Middle frontal gyrus (tissue), 1 donor: ENCODE measurements around the gene NGFR.

ENCODE experiments used
- DNase-seq: peaks from one replicate; pipeline ENCODE4 v3.0.0-alpha.2; 2015; ENCODE audit warnings: low spot score; ENCODE audit errors: extremely low spot score

NGFR gene

GRCh38 chr17:49469831-49470810 lies 25.0 kb upstream of the NGFR start:
- no peak for DNase-seq

DNA sequence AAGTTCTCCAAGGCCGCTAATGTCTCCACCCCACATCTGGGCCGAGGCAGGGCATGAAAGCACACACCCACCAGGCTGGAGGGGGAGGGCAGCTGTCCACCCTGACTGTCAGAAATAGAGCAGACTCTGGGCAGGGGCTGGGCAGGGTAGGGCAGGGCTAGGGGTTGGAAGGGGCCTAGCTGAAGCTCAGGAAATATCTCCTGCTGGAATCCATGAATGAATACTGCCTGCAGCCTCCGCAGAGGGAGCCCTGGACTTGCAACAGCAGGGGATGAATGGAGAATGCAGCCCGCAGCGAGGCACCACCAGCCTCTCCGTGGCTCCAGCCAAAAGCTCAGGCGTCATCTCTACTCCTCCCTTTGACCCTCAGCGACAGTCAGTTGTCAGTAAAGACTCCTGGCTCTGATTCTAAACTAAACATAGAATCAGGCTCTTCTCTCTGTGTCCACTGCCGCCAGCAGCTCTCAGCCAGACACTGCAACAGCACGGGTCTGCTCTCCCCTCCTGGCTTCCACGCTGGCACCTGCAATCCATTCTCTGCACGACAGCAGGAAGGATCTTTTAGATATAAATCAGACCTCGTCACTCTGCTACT lies 23.9 kb upstream of the NGFR start:
- DNase-seq = peak; percentile 8

DNA sequence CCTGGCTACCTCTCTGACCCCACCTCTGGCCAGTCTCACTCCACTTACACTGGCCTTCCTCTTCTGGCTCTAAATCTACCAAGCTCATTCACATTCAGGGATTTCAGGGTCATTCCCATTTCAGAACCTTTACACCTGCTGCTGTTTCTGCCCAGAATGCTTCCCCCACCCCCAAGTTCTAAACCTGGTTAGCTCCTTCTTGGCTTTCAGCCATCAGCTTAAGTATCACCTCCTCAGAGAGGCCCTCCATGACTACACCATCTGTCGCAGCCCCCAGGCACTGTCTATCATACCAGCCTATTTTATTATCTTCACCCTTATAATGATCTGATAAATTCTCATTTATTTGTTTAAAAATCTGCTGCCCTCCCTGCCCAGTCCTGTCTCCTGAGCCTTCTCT lies 23.3 kb upstream of the NGFR start:
- no peak for DNase-seq

DNA sequence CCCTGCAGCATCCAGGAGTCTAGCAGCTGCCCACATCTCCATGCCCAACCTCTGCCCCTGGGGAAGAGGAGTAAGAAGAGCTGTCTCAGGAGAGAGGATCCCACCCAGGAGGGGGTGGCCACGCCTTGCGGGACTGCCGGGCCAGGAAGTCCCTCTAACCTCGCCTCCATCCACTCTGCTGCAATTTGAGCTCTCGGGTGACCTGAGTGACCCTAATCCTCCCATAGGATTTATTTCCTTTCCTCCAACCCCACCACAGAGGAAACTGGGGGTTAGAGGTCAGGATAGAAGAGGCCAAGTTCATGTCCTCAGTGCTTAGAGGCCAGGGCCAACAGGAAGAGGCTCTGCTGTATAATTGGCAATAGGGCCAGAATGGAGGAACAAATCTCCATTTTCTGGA lies 22.6 kb upstream of the NGFR start:
- no peak for DNase-seq

GRCh38 chr17:49473900-49474751 lies 21.0 kb upstream of the NGFR start:
- DNase-seq = no peak

DNA sequence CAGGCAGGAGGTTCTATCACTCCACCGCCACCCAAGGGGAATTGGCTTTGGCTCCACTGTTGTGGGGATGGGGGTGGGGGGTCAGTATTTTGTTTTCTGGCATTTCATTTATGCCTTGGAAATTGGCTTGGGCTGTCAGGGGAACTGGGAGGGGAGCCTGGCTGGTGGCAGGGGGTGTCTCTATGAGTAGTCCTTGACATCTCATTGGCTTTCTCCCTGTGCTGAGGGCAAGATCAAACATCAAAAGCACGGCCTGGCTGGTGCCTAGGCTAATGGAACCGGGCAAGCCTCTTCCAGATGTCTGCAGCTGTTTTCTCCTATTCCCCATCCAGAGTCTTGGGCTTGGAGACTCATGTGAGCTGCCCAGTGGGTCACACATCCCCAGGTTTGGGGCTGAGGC lies 17.4 kb upstream of the NGFR start:
- no peak for DNase-seq

DNA sequence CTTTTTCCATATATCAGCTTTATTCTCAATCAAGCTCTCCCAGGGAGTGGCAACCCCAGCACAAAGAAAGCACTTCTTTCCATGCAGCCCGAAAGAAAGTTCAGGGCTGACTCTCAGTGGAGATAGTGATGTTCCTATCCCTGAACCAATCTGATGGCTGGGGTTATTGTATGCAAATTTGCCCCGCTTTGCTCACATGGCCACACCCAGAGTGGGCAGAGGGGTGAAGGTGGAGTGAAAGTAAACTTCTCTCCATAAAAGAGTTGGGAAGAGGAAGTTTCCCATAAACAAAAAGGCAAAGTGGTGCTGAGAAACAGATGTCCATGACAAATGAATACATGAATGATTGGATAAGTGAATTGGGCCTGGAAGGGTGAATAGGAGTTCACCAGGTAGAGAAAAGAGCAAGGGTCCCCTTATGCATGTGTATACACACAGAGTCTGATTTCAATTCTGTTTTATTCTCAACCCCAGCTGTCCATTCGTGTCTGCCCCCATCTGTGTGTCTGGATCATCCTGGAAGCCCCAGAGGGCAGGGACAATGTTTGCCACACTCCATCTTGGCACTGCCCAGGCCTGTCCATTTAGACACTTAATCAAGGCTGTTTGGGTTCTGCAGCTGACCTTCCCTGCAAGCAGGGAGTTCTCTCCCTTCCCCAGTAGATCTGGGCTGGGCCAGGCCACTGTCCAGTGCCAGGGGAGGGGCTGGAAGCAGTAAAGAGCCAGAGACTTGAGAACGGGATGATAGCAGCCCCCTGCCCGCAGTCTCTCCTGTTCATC lies 14.1 kb upstream of the NGFR start:
- no peak for DNase-seq

DNA sequence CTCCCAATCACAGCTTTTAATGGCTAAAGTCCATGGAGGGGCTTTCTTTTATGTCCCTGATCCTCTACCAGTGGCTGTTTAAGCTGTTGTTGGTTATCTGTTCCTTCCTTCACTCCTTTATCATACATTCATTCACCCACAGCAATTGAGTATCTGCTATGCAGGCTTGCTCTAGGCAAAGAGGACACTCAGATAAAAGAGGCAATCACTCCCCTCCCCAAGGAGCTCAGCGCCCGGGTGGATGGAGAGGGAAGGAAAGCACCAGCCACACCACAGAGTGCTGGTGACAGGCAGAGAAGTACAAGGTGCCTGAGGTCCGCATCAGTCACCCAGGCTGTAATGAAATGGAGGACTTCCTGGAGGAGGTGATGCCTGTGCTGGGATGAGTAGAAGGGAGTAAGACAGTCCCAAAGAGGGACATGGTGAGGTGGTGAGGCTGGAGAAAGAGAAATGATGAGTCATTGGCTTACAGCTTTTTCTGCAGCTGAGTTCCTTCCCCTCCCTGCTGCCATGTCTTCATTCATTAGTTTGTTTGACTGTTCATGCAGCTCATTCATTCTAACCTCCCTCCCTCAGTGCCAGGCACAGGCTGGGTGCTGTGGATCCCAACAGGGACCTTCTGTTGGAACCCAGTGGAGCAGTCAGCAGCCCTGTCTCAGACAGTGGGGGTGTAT lies 12.8 kb upstream of the NGFR start:
- no peak for DNase-seq

DNA sequence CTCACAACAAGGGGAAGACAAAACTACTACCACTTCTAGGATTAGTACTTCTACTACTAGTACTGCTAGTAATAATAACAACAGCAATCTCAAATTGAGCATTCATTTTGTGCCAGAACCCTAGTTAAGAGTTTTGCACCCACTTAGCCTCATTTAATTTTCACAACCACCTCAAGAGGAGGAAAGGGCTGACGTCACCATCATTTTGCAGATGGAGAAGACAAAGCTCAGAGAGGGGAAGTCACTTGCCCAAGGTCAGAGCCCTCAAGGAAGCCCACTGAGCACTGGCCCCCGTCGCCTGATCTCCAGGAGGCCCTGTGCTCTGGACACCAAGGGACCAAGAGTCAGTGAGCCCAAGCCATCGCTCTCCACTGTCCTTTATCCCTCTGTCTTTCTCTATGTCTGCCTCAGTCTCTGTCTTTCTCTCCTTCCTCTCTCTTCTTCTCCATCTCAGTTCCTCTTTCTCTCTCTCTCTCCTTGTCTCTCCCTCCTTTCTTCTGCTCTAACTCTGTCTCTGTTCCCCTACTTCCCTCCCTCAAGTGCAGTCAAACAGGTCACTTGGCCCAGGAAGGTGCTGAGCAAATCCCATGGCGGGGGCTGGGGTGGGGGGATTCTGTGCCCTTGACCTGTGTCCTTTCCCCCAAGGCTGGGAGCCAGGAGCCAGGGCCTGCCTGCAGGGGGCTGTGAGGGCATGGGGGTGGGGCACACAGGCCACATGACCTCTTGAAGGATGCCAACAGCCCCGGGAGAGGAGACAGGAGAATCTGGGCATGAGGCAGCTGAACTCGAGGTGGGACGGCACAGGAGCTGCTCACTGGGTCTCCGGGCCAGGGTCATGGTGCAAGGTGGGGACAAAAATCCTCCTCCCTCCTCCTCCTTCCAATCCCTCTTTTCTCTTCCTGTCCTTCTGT lies 11.2 kb upstream of the NGFR start:
- no peak for DNase-seq

DNA sequence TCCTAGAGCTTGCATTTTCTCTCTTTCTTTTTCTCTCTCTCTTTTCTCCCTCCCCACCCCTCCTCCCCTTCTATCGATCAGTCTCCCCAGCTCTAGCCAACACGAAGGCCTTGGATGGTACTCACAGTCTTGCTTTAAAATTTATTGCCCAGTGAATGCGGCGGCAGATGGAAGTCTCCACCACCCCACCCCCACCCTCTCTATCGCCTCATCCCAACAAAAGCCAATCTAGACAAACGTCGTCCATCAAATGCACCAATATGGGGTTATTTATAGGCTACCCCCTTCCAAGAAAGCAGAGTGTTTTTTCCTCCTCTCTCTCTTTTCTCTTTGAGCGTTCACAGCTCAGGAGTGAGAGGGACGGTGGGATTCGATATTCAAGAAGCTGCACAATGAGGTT lies 10.5 kb upstream of the NGFR start:
- no peak for DNase-seq

GRCh38 chr17:49486012-49486641 lies 9.0 kb upstream of the NGFR start:
- DNase-seq = no peak

- DNase-seq = no peak
Measured at GRCh38 chr17:49487183-49487582, 7.9 kb upstream of the NGFR start.

DNA sequence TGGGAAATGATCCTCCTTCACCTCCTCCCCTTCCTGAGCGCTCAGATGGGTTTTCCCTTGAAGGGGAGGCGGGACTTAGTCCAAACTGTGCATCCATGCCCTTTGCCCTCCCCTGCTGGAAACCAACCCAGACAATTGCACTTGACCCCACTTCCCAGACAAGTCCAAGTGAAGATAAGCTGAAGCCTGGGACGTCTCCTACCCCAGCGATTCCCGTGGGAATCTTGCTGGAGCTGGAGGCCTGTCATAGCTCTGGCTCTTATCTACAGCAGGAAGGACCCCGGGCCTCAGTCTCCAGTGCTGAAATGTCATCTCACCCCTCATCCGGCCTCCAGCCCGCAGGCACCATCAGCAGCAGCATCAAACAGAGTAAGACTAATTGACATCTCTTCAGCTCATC lies 6.5 kb upstream of the NGFR start:
- DNase-seq = no peak

DNA sequence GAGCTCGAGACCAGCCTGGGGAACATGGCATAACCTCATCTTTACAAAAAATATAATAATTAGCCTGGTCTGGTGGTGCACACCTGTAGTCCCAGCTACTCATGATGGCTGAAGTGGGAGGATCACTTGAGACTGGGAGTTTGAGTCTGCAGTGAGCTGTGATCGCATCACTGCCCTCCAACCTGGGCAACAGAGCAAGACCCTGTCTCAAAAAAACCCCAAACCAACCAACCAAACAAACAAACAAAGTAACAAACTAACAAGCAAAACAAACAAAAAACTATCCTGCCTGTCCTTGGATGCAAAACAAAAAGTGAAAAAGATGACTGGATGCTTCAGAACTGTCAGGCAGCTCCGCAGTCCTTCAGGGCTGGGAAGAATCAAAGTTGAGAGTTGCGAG lies 5.7 kb upstream of the NGFR start:
- DNase-seq = no peak

GRCh38 chr17:49490276-49490675 lies 4.8 kb upstream of the NGFR start:
- DNase-seq = no peak

- DNase-seq = no peak
Measured at GRCh38 chr17:49491192-49491769, 3.8 kb upstream of the NGFR start.

DNA sequence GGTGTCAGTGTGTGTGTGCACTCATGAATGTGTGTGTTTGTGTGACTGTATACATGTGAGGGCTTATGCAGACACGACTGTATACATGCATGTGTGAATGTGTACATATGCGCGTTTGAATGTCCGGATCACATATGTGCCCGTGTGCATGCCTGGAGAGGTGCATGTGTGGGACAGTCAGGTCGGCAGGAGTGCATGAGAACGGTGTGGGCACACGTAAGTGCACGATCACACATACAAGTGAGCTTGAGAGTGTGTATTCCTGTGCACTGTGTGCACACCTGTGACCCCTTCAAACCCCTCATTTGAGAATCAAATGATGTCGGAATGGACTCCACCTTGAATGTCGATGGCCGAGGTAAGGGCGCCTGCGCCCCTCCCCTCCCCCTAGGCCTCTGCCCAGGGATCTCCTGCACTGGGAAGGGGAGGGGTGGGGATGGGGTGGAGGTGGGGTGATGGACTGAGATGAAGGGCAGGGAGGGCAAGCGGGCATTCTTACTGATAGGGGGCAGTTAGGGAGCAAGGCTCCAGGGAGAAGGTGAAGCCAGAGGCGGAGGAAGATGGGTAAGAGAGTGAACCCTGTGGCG lies 601 bp upstream of the NGFR start:
- no peak for DNase-seq

DNA sequence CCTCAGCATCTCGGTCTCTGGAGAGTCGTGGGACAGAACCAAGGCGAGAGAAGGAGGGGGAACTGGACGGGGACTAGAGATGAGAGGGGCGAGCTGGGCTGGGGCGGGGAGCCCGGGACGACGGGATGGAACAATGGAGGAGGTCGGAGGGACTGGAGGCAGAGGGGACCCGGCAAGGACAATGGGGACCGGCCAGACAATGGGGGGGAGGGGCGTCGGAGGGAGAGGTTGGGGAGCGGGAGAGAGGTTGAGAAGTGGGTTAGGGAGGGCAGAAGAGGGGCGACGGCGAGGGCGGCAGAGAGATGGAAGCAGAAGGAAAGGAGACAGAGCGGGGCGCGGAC lies 719 bp downstream of the NGFR start:
- no peak for DNase-seq
